Stimulated activated CD4-positive, alpha-beta T cell treated with anti-CD3 and anti-CD28 coated beads, Interleukin-1b, Interleukin-23, amount 100 ng/mL, for 1 hour (primary cell): Measurements from ENCODE around the gene NELL2.
"Not testable (repeated sequence)": the region's sequence is repeated elsewhere in the genome, so short reads cannot be mapped to it uniquely, and the experiment has no call there.

Experiments used
- DNase-seq, 2 donors: peaks; one replicate each; pipeline ENCODE4 v3.0.0-alpha.2; 2020; ENCODE audit warnings: low read depth in 2 of 2

NELL2 gene

GRCh38 chr12:44847888-44848702 is 28.0 kb downstream of the NELL2 start:
- peak in 1 of 2 donors; percentile 33 for DNase-seq

GRCh38 chr12:44847403-44847802 is 28.7 kb downstream of the NELL2 start:
- no peak for DNase-seq

- no peak for DNase-seq
Observed at GRCh38 chr12:44846826-44847225, 29.3 kb downstream of the NELL2 start.

DNA sequence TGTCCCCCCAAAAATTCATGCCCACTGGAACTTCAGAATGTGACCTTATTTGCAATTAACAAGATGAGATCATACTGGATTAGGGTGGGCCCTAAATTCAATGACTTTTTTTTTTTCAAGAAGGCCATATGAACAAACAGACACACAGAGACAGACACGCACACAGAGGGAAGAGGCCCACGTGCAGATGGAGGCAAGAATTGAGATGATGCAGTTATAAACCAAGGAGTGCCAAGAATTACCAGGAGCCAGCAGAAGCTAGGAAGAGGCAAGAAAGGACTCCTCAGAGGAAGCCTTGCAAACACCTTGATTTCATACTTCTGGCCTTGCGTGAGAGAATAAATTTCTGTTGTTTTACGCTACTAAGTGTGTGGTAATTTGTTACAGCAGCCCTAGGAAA is 33.4 kb downstream of the NELL2 start:
- DNase-seq = no peak

DNA sequence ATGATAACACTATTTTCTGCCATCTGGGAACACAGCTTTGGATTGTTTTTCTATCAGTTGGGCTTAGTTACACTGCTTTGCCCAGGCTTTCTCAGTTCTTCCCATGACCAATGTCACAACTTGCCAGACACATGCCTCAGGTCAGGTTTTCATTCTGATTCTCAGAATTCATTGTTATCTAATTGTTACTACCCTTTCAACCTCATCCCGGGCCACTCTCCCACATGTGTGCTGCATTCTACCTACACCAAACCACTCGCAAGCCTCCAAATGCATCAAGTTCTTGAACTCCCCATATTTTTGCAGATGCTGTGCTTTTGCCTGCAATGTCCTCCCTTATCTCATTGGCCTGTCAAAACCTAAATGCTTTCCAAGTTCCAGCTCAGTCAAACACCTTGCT is 36.3 kb downstream of the NELL2 start:
- no peak for DNase-seq

- DNase-seq = no peak
Observed at GRCh38 chr12:44837114-44837755, 38.9 kb downstream of the NELL2 start.

GRCh38 chr12:44835641-44836379 is 40.3 kb downstream of the NELL2 start:
- DNase-seq = no peak

DNA sequence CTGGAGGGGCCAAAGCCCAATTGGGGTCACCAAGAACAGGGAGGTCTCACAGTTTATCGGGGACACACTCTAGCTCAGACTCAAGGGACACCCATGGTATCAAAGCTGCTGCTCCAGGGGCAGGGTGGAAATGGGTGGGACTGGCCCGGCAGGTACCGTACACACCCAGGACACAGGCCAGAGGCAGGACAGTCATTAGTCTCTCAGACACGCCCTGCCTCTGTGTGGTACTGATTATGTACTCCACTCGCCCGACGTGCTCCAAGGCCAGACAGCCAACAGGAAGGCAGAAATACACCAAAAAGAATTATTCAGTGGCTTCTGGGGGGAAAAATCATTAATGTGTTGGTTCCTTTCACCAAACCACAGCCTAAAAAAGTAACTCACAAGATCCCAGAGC is 41.1 kb downstream of the NELL2 start:
- not testable (repeated sequence) for DNase-seq

DNA sequence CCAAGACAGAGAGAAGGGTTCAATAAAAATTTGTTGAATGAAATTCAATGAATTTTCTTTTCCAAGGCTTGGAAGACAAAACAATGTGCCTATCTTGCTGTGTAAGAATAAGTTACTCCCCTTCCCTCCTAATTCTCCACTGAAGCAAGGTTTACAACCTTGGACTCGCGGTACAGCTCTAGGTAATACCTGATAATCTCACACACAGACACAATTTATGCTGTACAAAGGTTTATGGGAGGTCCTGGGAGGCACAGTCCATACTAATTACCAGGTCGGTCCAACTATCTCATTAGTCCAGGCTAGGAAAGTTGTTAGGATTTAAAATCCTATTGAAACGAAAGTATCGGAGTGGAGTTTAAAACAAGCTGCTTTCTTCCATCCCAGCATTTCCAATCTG is 42.6 kb downstream of the NELL2 start:
- no peak for DNase-seq

- DNase-seq = no peak
Observed at GRCh38 chr12:44830566-44831055, 45.5 kb downstream of the NELL2 start.

DNA sequence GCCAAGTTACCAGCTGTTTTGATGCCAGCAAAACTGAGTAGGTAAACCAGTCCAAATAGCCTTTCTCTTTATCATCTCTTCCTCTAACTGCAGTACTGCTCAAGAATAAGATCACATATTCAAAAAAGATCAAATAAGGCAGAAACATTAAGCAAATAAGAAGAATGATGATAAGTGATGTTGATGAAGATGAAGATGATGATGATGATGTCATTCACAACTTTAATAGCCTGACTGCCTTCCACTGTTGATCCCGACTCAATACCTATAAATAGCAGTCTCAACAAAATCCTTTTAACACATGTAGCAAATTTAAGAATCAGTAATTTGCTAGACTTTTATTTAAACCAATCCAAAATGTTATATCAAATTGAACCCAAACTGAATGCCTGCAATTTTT is 47.1 kb downstream of the NELL2 start:
- DNase-seq = no peak

DNA sequence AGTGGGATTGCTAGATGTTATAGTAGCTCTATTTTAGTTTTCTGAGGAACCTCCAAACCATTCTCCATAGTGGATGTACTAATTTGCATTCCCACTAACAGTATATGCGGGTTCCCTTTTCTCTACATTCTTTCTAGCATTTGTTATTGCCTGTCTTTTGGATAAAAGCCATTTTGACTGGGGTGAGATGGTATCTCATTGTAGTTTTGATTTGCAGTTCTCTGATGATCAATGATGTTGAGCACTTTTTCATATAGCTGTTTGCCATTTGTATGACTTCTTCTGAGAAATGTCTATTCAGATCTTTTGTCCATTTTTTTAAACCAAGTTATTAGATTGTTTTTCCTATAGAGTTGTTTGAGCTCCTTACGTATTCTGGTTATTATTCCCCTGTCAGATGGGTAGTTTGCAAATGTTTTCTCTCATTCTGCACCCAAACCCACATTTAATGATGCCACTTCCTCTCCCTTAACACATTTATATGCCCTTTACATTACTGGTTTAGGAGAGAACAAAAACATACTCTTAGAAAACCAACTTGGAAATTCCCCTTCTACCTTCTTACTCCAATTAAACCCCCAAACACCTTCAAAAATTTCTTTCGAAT is 48.2 kb downstream of the NELL2 start:
- no peak for DNase-seq

DNA sequence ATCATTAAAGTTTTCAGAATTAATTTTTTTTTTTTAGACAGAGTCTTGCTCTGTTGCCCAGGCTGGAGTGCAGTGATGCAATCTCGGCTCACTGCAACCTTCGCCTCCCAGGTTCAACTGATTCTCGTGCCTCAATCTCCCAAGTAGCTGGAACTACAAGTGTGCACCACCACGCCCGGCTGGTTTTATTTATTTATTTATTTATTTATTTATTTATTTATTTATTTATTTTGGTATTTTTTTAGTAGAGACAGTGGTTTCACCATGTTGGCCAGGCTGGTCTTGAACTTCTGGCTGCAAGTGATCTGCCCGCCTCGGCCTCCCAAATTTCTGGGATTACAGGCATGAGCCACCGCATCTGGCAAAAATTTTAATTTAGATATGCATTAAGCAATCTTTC is 54.4 kb downstream of the NELL2 start:
- DNase-seq = not testable (repeated sequence)

DNA sequence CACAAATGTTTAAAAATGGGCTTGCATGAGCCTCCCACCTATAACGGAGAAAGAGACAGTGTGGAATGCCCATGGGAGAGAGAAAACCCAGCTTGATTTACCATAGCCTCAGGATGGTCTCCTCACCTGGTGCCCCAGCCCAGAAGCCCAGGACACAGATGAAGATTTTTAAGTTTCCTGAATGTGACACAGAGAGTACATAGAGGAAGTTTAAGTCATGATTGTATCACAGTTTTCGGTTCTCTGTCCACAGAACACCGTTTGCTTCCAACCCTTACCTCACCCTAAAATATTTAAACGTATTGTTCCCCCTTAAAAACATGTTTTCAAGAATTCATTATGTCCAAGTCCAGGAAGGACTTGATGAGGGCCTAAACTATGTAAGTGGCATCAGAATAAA is 56.2 kb downstream of the NELL2 start:
- DNase-seq = no peak

- DNase-seq = no peak
Observed at GRCh38 chr12:44817687-44818086, 58.4 kb downstream of the NELL2 start.

GRCh38 chr12:44816446-44817017 is 59.6 kb downstream of the NELL2 start:
- DNase-seq = no peak

DNA sequence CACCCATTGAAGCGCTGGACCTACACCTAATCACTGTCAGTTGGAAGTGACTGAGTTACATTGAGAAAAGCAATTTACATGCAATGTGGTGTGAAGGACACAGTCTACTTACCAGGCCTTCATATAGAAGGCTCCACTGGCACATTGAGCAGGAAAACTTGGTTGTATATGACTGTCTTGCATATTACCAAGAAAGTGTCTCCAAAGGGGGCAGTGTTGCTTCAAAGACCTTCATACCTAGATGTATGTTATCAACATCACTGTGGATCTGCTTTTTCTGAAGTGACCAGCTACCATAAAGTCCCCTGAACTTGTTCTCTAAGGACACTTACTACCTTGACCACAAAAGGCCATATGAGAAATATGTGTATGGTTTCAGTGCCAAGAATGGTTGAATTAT is 64.1 kb downstream of the NELL2 start:
- peak in 1 of 2 donors; percentile 14 for DNase-seq

GRCh38 chr12:44804068-44804467 is 72.0 kb downstream of the NELL2 start:
- DNase-seq = no peak

DNA sequence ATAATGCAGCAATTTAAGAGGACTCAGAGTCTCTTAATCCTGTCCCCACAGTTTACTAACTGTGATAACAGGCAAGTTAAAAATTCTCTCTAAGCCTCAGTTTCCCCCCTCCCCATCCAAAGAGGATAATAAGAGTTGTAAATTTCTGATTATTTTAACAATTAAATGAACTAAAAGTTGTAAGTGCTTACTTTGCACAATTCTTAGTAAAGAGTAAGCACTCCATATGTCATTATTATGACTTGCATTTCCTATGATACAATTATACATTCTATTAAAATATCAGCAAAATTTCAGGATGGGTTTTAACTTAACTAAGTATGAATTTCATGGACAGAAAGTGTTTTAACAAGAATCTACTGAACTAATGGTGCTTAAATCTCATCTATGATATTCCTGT is 80.1 kb downstream of the NELL2 start:
- no peak for DNase-seq

DNA sequence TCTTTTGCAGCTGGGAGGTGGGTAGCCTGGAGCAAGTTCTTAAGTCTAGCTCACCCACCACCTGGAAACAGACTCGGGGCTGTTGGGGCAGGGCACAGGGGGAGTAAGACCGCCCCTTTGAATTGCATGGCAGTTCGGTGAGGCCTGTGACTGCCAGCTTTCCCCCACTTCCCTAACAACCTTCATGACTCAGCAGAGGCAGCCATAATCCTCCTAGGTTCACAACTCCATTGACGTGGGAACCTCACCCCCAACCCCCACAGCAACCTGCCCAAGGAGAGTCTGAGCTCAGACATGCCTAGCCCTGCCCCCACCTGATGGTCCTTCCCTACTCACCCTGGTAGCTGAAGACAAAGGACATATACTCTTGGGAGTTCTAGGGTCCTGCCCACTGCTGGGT is 87.4 kb downstream of the NELL2 start:
- no peak for DNase-seq

- DNase-seq = no peak
Observed at GRCh38 chr12:44780221-44780790, 95.8 kb downstream of the NELL2 start.
